Upper lobe of left lung (tissue), 4 donors: ENCODE data around the gene MEGF11.

Source experiments
- EP300 ChIP-seq, 4 donors: sonication (generic); formaldehyde crosslinking; IDR thresholded peaks; one replicate each; pipeline ENCODE4 v1.5.1; 2017; ENCODE audit warnings: antibody characterized with exemption in 4 of 4, control low read depth in 2 of 4
- POLR2A ChIP-seq, 4 donors: fragments of 450-650 bp; IDR thresholded peaks; one replicate each; pipeline ENCODE4 v1.5.1; 2016 to 2017; ENCODE audit warnings: antibody characterized with exemption in 4 of 4, mild to moderate bottlenecking in 2 of 4
- POLR2AphosphoS5 ChIP-seq, 2 donors: sonication (generic); formaldehyde crosslinking; IDR thresholded peaks; one replicate each; pipeline ENCODE4 v1.5.1; 2017; ENCODE audit warnings: antibody characterized with exemption in 2 of 2

DNA sequence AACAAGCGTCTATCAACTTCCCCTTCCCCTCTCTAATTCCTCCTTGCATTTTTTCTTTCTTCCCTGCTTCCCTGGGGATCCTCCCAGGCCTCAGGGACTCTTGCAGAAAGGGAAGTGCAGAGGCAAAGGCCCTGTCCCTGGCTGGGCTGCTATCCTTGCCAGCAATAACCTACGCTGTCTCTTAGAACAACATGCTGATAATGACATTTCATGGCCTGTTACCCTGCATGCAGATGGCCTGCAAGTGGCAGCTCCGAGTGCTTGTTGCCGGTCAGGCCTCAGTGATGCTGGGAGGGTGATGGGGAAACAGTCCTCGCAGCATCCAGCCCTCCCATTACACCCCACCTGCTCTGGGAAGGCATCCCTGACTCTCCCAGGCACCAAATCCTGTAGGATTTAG is 216.7 kb downstream of the MEGF11 start:
- TF ChIP-seq POLR2AphosphoS5 (IDR thresholded peaks at IDR 0.05), result no peak
- TF ChIP-seq EP300 (IDR thresholded peaks at IDR 0.05), result no peak
- TF ChIP-seq POLR2A (IDR thresholded peaks at IDR 0.05), result no peak
